CD4-positive, CD25-positive, alpha-beta regulatory T cell (primary cell): ENCODE results near the gene PEG3. TPM values are rescaled to one million over a fixed set of nuclear protein-coding genes. Genes with fewer than 3 reads are reported as not detected.
"Not testable (repeated sequence)": the region's sequence is repeated elsewhere in the genome, so short reads cannot be mapped to it uniquely, and the experiment has no call there.

Experiments used
- ATAC-seq, 2 donors: fragments of 150-1000 bp; cut with Tn5 transposase; one replicate each; pipeline ENCODE4 v1.10.0; 2021; ENCODE audit warnings: low read depth in 2 of 2, moderate number of reproducible peaks in 2 of 2, moderate library complexity in 1 of 2
- DNase-seq, 3 donors: peaks; one replicate each; pipeline versions ENCODE4 v3.0.0 to v3.0.0-alpha.2; 2012 to 2022; ENCODE audit warnings: mixed read lengths in 1 of 3
- H3K27ac ChIP-seq: one replicate; pipeline ENCODE4 v1.7.0; 2013; ENCODE audit warnings: mild to moderate bottlenecking, low read length; ENCODE audit not compliant: insufficient read depth, poor library complexity, severe bottlenecking
- H3K27me3 ChIP-seq: one replicate; pipeline ENCODE4 v1.7.0; 2013; ENCODE audit warnings: low read length; ENCODE audit not compliant: control insufficient read depth, insufficient read depth
- H3K36me3 ChIP-seq: one replicate; pipeline ENCODE4 v1.7.0; 2013; ENCODE audit warnings: mild to moderate bottlenecking, low read length, moderate library complexity; ENCODE audit not compliant: control insufficient read depth, insufficient read depth
- H3K4me1 ChIP-seq: 2 replicates; pipeline ENCODE4 v1.7.0; 2013; ENCODE audit warnings: mild to moderate bottlenecking, low read length; ENCODE audit not compliant: insufficient read depth, control insufficient read depth, poor library complexity, severe bottlenecking
- H3K4me3 ChIP-seq: one replicate; pipeline ENCODE4 v1.7.0; 2013; ENCODE audit warnings: low read depth, mild to moderate bottlenecking, low read length, moderate library complexity
- H3K9me3 ChIP-seq, 2 experiments: 1 replicate in 1 of 2; 2 replicates in 1 of 2; pipeline ENCODE4 v1.7.0; 2013; ENCODE audit warnings: low read length in 2 of 2, mild to moderate bottlenecking in 1 of 2, moderate library complexity in 1 of 2; ENCODE audit not compliant: control insufficient read depth in 2 of 2
- H3K27ac Mint-ChIP-seq, 3 donors: one replicate each; pipeline ENCODE4 v1.8.0; 2020 to 2022; ENCODE audit warnings: mild to moderate bottlenecking in 3 of 3, mixed read lengths in 3 of 3, moderate library complexity in 2 of 3
- H3K27me3 Mint-ChIP-seq: one replicate; pipeline ENCODE4 v1.8.0; 2022; ENCODE audit warnings: mild to moderate bottlenecking, mixed read lengths
- H3K36me3 Mint-ChIP-seq: one replicate; pipeline ENCODE4 v1.8.0; 2020; ENCODE audit warnings: mixed read lengths
- H3K4me1 Mint-ChIP-seq, 4 donors: one replicate each; pipeline ENCODE4 v1.8.0; 2020 to 2022; ENCODE audit warnings: mixed read lengths in 4 of 4, mild to moderate bottlenecking in 1 of 4
- H3K4me3 Mint-ChIP-seq, 4 donors: one replicate each; pipeline ENCODE4 v1.8.0; 2020 to 2022; ENCODE audit warnings: mild to moderate bottlenecking in 4 of 4, mixed read lengths in 4 of 4, moderate library complexity in 3 of 4
- H3K9me3 Mint-ChIP-seq, 7 donors: one replicate each; pipeline ENCODE4 v1.8.0; 2020 to 2022; ENCODE audit warnings: mixed read lengths in 7 of 7, mild to moderate bottlenecking in 3 of 7, moderate library complexity in 2 of 7
- polyA plus RNA-seq, 4 donors: library from polyadenylated mRNA; unstranded; fragments of 300-500 nt; fragmentation: Illumina TruSeq; gene quantifications; one replicate each; pipeline ENCODE4 v1.2.3, GENCODE V29; 2021
- total RNA-seq: library from RNA; stranded (reverse); gene quantifications from one replicate; pipeline ENCODE4 v1.2.3, GENCODE V29; 2022

PEG3 gene
- total and polyA plus RNA-seq, 5 donors from 2014 or later: 0.17 to 0.34 TPM; not detected in 3

DNA sequence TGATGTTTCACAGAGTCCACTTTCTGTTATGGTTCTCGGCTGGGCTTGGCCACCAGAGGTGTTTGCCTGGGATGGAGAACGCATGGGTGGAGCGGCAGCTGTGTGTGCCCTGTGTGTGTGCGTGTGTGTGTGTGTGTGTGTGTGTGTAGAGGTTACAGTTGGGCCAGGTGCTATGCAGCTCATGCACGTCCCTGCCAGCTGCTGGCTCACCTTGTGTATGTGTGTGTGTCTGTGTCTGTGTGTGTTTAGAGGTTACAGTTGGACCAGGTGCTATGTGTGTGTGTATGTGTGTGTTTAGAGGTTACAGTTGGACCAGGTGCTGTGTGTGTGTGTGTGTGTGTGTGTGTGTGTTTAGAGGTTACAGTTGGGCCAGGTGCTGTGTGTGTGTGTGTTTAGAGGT lies 33.0 kb upstream of the PEG3 start:
- no peaks in the 10 kb centered on the region for H3K36me3 Mint-ChIP-seq
- no peak overlapping the region for H3K4me3 ChIP-seq
- no peaks in the 10 kb centered on the region for H3K27me3 ChIP-seq
- peaks cover 5 to 55% (median 24%) of the 10 kb centered on the region in 7 donors for H3K9me3 Mint-ChIP-seq
- H3K4me3 Mint-ChIP-seq: no peak overlapping the region
- DNase-seq (no peak), ATAC-seq (no peak)
- H3K27ac Mint-ChIP-seq: no peak overlapping the region
- peaks cover 18 to 57% of the 10 kb centered on the region in 2 experiments for H3K9me3 ChIP-seq
- H3K27me3 Mint-ChIP-seq: no peaks in the 10 kb centered on the region
- no peak overlapping the region for H3K27ac ChIP-seq
- no peaks in the 10 kb centered on the region for H3K4me1 Mint-ChIP-seq
- H3K36me3 ChIP-seq: no peaks in the 10 kb centered on the region
- no peaks in the 10 kb centered on the region for H3K4me1 ChIP-seq

DNA sequence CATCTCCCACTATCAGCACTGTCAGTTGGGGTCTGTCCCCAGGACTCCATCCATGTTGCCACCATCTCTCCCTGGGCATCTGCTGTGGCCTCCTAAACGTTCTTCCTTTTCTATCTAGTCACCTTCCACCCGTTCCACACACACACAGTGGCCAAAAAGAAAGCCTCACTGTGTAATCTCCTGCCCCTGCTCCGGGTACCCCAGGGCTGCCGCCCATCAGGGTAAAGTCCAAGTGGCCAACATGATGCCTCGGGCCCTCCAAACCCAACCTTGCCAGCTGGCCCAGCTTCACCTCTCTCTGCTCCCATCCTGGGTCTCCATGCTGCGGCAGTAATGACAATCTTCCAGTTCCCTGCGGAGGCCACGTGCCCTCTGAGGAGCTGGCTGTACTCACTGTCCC lies 29.4 kb upstream of the PEG3 start:
- DNase-seq (no peak), ATAC-seq (no peak)
- Mint-ChIP-seq H3K27ac (no peak overlapping the region), H3K9me3 (peaks cover 5 to 49% (median 24%) of the 10 kb centered on the region in 7 donors), H3K36me3 (no peaks in the 10 kb centered on the region), H3K4me3 (no peak overlapping the region), H3K4me1 (no peaks in the 10 kb centered on the region), H3K27me3 (no peaks in the 10 kb centered on the region)
- peaks cover 31 to 39% of the 10 kb centered on the region in 2 experiments for H3K9me3 ChIP-seq
- no peaks in the 10 kb centered on the region for H3K36me3 ChIP-seq
- H3K27ac ChIP-seq: no peak overlapping the region
- no peak overlapping the region for H3K4me3 ChIP-seq
- no peaks in the 10 kb centered on the region for H3K27me3 ChIP-seq
- H3K4me1 ChIP-seq: no peaks in the 10 kb centered on the region

DNA sequence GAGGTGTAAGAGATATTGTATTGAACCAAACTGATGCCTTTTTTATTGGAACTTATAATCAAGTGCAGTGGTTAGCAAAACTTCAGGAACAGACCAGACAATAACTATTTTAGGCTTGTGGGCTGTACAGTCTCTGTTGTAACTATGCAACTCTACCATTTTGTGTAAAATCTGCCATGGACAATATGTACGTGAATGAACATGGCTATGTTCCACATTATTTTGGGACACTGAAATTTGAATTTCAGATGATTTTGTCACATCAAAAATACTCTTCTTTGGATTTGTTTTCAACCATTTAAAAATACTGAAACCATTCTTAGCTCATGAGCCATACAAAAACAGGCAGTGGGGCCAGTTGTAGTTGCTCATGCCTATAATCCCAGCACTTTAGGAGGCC lies 27.9 kb upstream of the PEG3 start:
- ATAC-seq: no peak
- no peaks in the 10 kb centered on the region for H3K4me1 Mint-ChIP-seq
- H3K27me3 Mint-ChIP-seq: no peaks in the 10 kb centered on the region
- H3K36me3 Mint-ChIP-seq: no peaks in the 10 kb centered on the region
- H3K4me1 ChIP-seq: no peaks in the 10 kb centered on the region
- no peak overlapping the region for H3K4me3 ChIP-seq
- H3K9me3 ChIP-seq: peaks cover 30 to 41% of the 10 kb centered on the region in 2 experiments
- H3K9me3 Mint-ChIP-seq: peaks cover 4 to 53% (median 25%) of the 10 kb centered on the region in 7 donors
- no peak overlapping the region for H3K27ac ChIP-seq
- no peaks in the 10 kb centered on the region for H3K36me3 ChIP-seq
- no peak overlapping the region for H3K27ac Mint-ChIP-seq
- no peaks in the 10 kb centered on the region for H3K27me3 ChIP-seq
- DNase-seq: no peak
- H3K4me3 Mint-ChIP-seq: no peak overlapping the region

DNA sequence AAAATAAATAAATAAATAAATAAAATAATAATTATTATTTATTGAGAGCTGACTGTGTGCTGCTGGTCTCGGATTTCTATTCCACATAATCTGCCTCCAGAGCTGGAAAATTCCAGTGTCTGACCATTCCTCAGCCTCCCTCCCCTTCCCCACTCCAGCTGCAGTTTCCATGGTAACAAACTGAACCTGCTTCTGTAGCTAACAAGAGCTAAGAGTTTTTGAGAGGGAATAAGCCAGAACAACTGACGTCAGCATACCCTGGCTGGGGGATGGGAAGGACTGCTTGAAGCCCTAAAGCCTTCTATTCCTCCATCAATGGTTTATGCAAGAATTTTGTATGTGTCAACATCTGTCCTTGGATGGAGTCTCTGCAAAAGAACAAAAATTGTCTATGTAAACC lies 26.0 kb upstream of the PEG3 start:
- no peak overlapping the region for H3K4me3 ChIP-seq
- H3K27me3 Mint-ChIP-seq: no peaks in the 10 kb centered on the region
- no peak overlapping the region for H3K27ac Mint-ChIP-seq
- no peaks in the 10 kb centered on the region for H3K27me3 ChIP-seq
- DNase-seq: no peak
- no peaks in the 10 kb centered on the region for H3K36me3 Mint-ChIP-seq
- H3K4me3 Mint-ChIP-seq: no peak overlapping the region
- peaks cover 0 to 48% (median 22%) of the 10 kb centered on the region in 7 donors for H3K9me3 Mint-ChIP-seq
- ATAC-seq: no peak
- no peaks in the 10 kb centered on the region for H3K4me1 Mint-ChIP-seq
- no peak overlapping the region for H3K27ac ChIP-seq
- peaks cover 28 to 49% of the 10 kb centered on the region in 2 experiments for H3K9me3 ChIP-seq
- H3K36me3 ChIP-seq: no peaks in the 10 kb centered on the region
- no peaks in the 10 kb centered on the region for H3K4me1 ChIP-seq

DNA sequence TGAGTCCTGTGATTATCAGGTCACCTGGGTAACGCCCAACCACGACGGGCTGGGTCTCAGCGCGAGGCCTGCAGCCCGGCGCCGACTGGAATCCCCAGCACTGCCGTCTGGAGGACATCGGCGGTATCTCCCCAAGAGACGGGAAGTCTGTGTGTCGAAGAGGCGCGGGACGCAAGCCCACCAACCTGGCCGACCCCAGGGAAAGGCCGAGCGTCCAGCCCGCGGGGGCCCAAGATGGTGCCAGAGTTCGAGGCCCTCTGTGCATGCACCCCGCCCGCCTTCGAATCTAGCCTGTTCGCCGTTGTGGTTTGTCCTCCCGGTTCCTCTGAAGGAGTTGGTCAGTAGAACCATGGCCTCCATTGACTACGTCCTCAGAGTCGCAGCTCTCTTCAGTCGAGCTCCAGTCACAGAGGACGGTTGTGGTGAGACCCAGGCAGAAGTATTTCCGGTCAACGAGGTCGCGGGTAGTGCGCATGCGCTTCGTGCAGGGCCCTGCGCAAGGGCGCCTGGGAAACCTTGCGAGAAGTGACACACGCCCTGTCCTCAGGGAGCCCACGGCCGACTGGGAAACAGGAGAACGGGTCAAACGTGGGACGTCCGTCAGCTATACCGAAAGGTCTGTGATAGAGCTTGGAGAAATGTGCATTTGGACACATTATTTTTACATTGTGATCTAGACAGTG lies 24.1 kb upstream of the PEG3 start:
- Mint-ChIP-seq H3K9me3 (peaks cover 1 to 38% (median 19%) of the 10 kb centered on the region in 7 donors), H3K4me3 (no peak overlapping the region), H3K4me1 (no peaks in the 10 kb centered on the region), H3K27ac (no peak overlapping the region), H3K27me3 (no peaks in the 10 kb centered on the region), H3K36me3 (no peaks in the 10 kb centered on the region)
- no peak overlapping the region for H3K27ac ChIP-seq
- ATAC-seq: no peak
- H3K27me3 ChIP-seq: no peaks in the 10 kb centered on the region
- H3K9me3 ChIP-seq: peaks cover 27 to 42% of the 10 kb centered on the region in 2 experiments
- H3K4me1 ChIP-seq: no peaks in the 10 kb centered on the region
- DNase-seq: no peak
- no peaks in the 10 kb centered on the region for H3K36me3 ChIP-seq
- H3K4me3 ChIP-seq: no peak overlapping the region

DNA sequence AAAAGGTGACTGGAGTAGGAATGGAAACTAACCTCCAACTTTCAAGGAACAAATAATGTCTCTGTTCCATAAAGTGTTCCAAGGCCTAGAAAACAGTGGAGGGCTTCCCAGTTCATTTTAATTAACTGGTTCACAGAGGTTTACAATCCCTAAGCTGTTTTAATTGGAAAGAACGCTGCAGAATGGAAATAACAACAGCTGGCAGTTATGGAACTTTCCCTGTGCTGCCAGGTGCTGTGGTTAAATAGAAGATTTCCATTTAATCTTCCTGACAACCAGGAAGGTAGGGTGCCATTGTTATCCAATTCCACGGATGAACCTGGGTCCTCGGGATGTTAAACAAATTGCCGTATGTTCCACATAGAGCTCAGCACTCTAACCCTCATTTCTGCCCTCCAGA lies 22.2 kb upstream of the PEG3 start:
- Histone ChIP-seq H3K4me3 (no peak overlapping the region), H3K27me3 (no peaks in the 10 kb centered on the region), H3K4me1 (no peaks in the 10 kb centered on the region), H3K27ac (no peak overlapping the region), H3K9me3 (peaks cover 20 to 32% of the 10 kb centered on the region in 2 experiments), H3K36me3 (no peaks in the 10 kb centered on the region)
- H3K4me3 Mint-ChIP-seq: no peak overlapping the region
- no peaks in the 10 kb centered on the region for H3K36me3 Mint-ChIP-seq
- H3K9me3 Mint-ChIP-seq: peaks cover 3 to 48% (median 20%) of the 10 kb centered on the region in 7 donors
- H3K27me3 Mint-ChIP-seq: no peaks in the 10 kb centered on the region
- no peaks in the 10 kb centered on the region for H3K4me1 Mint-ChIP-seq
- no peak for DNase-seq
- ATAC-seq: no peak
- no peak overlapping the region for H3K27ac Mint-ChIP-seq

DNA sequence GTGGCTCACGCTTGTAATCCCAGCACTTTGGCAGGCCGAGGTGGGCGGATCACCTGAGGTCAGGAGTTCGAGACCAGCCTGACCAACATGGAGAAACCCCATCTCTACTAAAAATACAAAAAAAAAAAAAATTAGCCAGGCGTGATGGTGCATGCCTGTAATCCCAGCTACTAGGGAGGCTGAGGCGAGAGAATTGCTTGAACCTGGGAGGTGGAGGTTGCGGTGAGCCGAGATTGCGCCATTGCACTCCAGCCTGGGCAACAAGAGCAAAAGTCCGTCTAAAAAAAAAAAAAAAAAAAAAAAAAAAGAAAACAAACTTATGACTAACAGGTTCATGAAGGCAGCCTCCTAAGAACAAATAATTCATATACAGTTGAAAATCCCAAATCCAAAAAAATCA lies 19.9 kb upstream of the PEG3 start:
- H3K4me3 ChIP-seq, DNase-seq, H3K4me3 Mint-ChIP-seq, ATAC-seq, H3K4me1 ChIP-seq, H3K36me3 ChIP-seq, H3K27ac ChIP-seq, H3K36me3 Mint-ChIP-seq, H3K4me1 Mint-ChIP-seq, H3K27me3 ChIP-seq, H3K27me3 Mint-ChIP-seq, H3K27ac Mint-ChIP-seq: not testable (repeated sequence)
- H3K9me3 Mint-ChIP-seq: peaks cover 3 to 53% (median 18%) of the 10 kb centered on the region in 7 donors
- H3K9me3 ChIP-seq: peaks cover 15 to 29% of the 10 kb centered on the region in 2 experiments

DNA sequence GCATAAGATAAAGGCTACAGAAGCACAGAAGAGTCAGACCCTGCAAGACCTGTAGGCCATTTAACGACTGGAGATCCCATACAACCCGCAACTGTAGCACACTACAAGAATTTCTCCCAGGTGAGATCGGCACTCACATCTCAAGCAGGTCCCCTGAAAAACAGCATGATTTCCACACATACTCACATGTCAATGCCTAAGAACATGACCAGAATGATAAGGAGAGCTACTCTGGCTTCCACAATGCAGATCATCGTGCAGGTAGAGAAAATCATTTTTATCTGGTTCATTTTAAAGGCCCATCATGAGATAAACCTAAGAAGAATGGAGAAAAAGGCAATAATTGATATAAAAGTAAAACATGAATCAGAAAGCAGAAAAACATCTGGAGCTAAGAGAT lies 17.5 kb upstream of the PEG3 start:
- peaks cover 3 to 49% (median 20%) of the 10 kb centered on the region in 7 donors for H3K9me3 Mint-ChIP-seq

More for the DNA sequence above, 17.5 kb upstream of the PEG3 start:
- DNase-seq: no peak
- Histone ChIP-seq H3K27ac (no peak overlapping the region), H3K36me3 (no peaks in the 10 kb centered on the region), H3K27me3 (no peaks in the 10 kb centered on the region), H3K4me3 (no peak overlapping the region), H3K9me3 (peaks cover 7 to 9% of the 10 kb centered on the region in 2 experiments), H3K4me1 (no peaks in the 10 kb centered on the region)
- no peak for ATAC-seq
- H3K27me3 Mint-ChIP-seq: no peaks in the 10 kb centered on the region
- no peaks in the 10 kb centered on the region for H3K4me1 Mint-ChIP-seq
- no peak overlapping the region for H3K27ac Mint-ChIP-seq
- no peaks in the 10 kb centered on the region for H3K36me3 Mint-ChIP-seq
- no peak overlapping the region for H3K4me3 Mint-ChIP-seq
